HS-27A (cell line): ENCODE data around the gene NUFIP2.
"Not testable (repeated sequence)": the region's sequence is repeated elsewhere in the genome, so short reads cannot be mapped to it uniquely, and the experiment has no call there.

Source experiments
- DNase-seq: peaks from one replicate; pipeline ENCODE4 v3.0.0-alpha.2; 2012; ENCODE audit warnings: low read depth, missing footprints

The NUFIP2 gene

GRCh38 chr17:29237476-29238132 is 56.3 kb downstream of the NUFIP2 start:
- DNase-seq = no peak

GRCh38 chr17:29235904-29236303 is 58.0 kb downstream of the NUFIP2 start:
- DNase-seq = no peak

- DNase-seq = not testable (repeated sequence)
Measured at GRCh38 chr17:29234972-29235371, 59.0 kb downstream of the NUFIP2 start.

GRCh38 chr17:29233301-29233700 is 60.6 kb downstream of the NUFIP2 start:
- no peak for DNase-seq

- DNase-seq = no peak
Measured at GRCh38 chr17:29225396-29225795, 68.6 kb downstream of the NUFIP2 start.

GRCh38 chr17:29221338-29221737 is 72.6 kb downstream of the NUFIP2 start:
- not testable (repeated sequence) for DNase-seq

- DNase-seq = no peak
Measured at GRCh38 chr17:29219378-29220047, 74.4 kb downstream of the NUFIP2 start.

GRCh38 chr17:29216856-29217255 is 77.1 kb downstream of the NUFIP2 start:
- DNase-seq = no peak

- no peak for DNase-seq
Measured at GRCh38 chr17:29216181-29216580, 77.8 kb downstream of the NUFIP2 start.

- no peak for DNase-seq
Measured at GRCh38 chr17:29215717-29216116, 78.2 kb downstream of the NUFIP2 start.

- DNase-seq = no peak
Measured at GRCh38 chr17:29215174-29215573, 78.8 kb downstream of the NUFIP2 start.

- DNase-seq = no peak
Measured at GRCh38 chr17:29214215-29215146, 79.5 kb downstream of the NUFIP2 start.

GRCh38 chr17:29212681-29213121 is 81.2 kb downstream of the NUFIP2 start:
- no peak for DNase-seq

- no peak for DNase-seq
Measured at GRCh38 chr17:29212094-29212631, 81.8 kb downstream of the NUFIP2 start.

GRCh38 chr17:29210879-29211278 is 83.1 kb downstream of the NUFIP2 start:
- DNase-seq = no peak

GRCh38 chr17:29209073-29209472 is 84.9 kb downstream of the NUFIP2 start:
- DNase-seq = no peak

- no peak for DNase-seq
Measured at GRCh38 chr17:29207975-29208374, 86.0 kb downstream of the NUFIP2 start.
